WERI-Rb-1 (cell line): ENCODE data around the gene HGS.

ENCODE experiments used
- DNase-seq: peaks from one replicate; pipeline ENCODE4 v3.0.0-alpha.2; 2020
- H3K27ac ChIP-seq: fragments of 250-450 bp; sonication (Bioruptor Pico); 2 replicates; pipeline ENCODE4 v1.5.1; 2020; ENCODE audit warnings: mild to moderate bottlenecking, moderate library complexity
- H3K27me3 ChIP-seq: fragments of 250-450 bp; sonication (Bioruptor Pico); 2 replicates; pipeline ENCODE4 v1.5.1; 2021; ENCODE audit warnings: mild to moderate bottlenecking, low read depth, moderate library complexity; ENCODE audit not compliant: insufficient read depth, severe bottlenecking
- H3K36me3 ChIP-seq: fragments of 250-450 bp; sonication (Bioruptor Pico); 2 replicates; pipeline ENCODE4 v1.5.1; 2020; ENCODE audit warnings: mild to moderate bottlenecking, moderate library complexity
- H3K4me3 ChIP-seq: 2 replicates; pipeline ENCODE4 v1.5.1; 2011; ENCODE audit warnings: low read depth, mild to moderate bottlenecking, control low read depth, low read length
- H3K9me3 ChIP-seq: fragments of 250-450 bp; sonication (Bioruptor Pico); 2 replicates; pipeline ENCODE4 v1.5.1; 2021; ENCODE audit warnings: mild to moderate bottlenecking, moderate library complexity; ENCODE audit not compliant: severe bottlenecking
- CTCF ChIP-seq: IDR thresholded peaks from 2 replicates; pipeline ENCODE4 v1.5.1; 2011; ENCODE audit warnings: low read depth, mild to moderate bottlenecking, control low read depth, inconsistent platforms, low read length

The HGS gene

GRCh38 chr17:81684442-81684911, 666 bp downstream of the HGS start:
- no peaks in the 10 kb centered on the region for H3K27me3 ChIP-seq
- no peaks in the 10 kb centered on the region for H3K9me3 ChIP-seq
- TF ChIP-seq CTCF: no peak
- no peak for DNase-seq
- H3K36me3 ChIP-seq: peaks cover 73% of the 10 kb centered on the region
- H3K27ac ChIP-seq: peak overlapping the region; percentile 70
- peak overlapping the region; percentile 97 for H3K4me3 ChIP-seq

GRCh38 chr17:81685108-81685507, 1.3 kb downstream of the HGS start:
- H3K27me3 ChIP-seq: no peaks in the 10 kb centered on the region
- H3K27ac ChIP-seq: no peak overlapping the region
- no peak for DNase-seq
- peaks cover 79% of the 10 kb centered on the region for H3K36me3 ChIP-seq
- TF ChIP-seq CTCF: no peak
- H3K9me3 ChIP-seq: no peaks in the 10 kb centered on the region
- H3K4me3 ChIP-seq: no peak overlapping the region; the same call in 1 of the 2 replicates

- peaks cover 84% of the 10 kb centered on the region for H3K36me3 ChIP-seq
- no peak for DNase-seq
- TF ChIP-seq CTCF: no peak
- no peaks in the 10 kb centered on the region for H3K9me3 ChIP-seq
- no peak overlapping the region for H3K4me3 ChIP-seq
- no peaks in the 10 kb centered on the region for H3K27me3 ChIP-seq
- no peak overlapping the region for H3K27ac ChIP-seq
Observed at GRCh38 chr17:81686614-81687013, 2.8 kb downstream of the HGS start.

GRCh38 chr17:81687770-81688541, 4.1 kb downstream of the HGS start:
- peaks cover 87% of the 10 kb centered on the region for H3K36me3 ChIP-seq
- H3K27me3 ChIP-seq: no peaks in the 10 kb centered on the region
- DNase-seq: no peak
- H3K27ac ChIP-seq: no peak overlapping the region
- no peak for TF ChIP-seq CTCF
- H3K4me3 ChIP-seq: no peak overlapping the region
- no peaks in the 10 kb centered on the region for H3K9me3 ChIP-seq

- Histone ChIP-seq H3K36me3 (peaks cover 90% of the 10 kb centered on the region), H3K4me3 (no peak overlapping the region), H3K27ac (no peak overlapping the region), H3K9me3 (no peaks in the 10 kb centered on the region), H3K27me3 (no peaks in the 10 kb centered on the region)
- DNase-seq: no peak
- TF ChIP-seq CTCF: no peak
Observed at GRCh38 chr17:81688616-81689015, 4.8 kb downstream of the HGS start.

- Histone ChIP-seq H3K27ac (no peak overlapping the region), H3K27me3 (no peaks in the 10 kb centered on the region), H3K36me3 (peaks cover 97% of the 10 kb centered on the region), H3K9me3 (no peaks in the 10 kb centered on the region), H3K4me3 (no peak overlapping the region)
- no peak for TF ChIP-seq CTCF
- DNase-seq: no peak
Observed at GRCh38 chr17:81690066-81690465, 6.3 kb downstream of the HGS start.
